Kidney (tissue), 14 donors: ENCODE measurements around the gene ACBD6. TPM values are rescaled to one million over a fixed set of nuclear protein-coding genes. Genes with fewer than 3 reads are reported as not detected.

Experiments used
- DNase-seq, 5 donors: peaks; one replicate each; pipeline ENCODE4 v3.0.0-alpha.2; 2013 to 2020
- FAIRE-seq: peaks from 2 replicates; lab custom pipeline; 2012; peaks lifted over from hg19 to GRCh38; lab: Jason Lieb, UNC
- H3K27ac ChIP-seq, 2 donors: one replicate each; pipeline ENCODE4 v1.7.0; 2013; ENCODE audit warnings: low read depth in 2 of 2, low read length in 2 of 2, inconsistent platforms in 1 of 2
- H3K27me3 ChIP-seq: one replicate; pipeline ENCODE4 v1.7.1; 2013; ENCODE audit warnings: low read length, inconsistent platforms; ENCODE audit not compliant: control insufficient read depth, insufficient read depth
- H3K36me3 ChIP-seq, 3 donors: one replicate each; pipeline versions ENCODE4 v1.7.0 to v1.7.1; 2013; ENCODE audit warnings: low read length in 3 of 3, control low read depth in 1 of 3, inconsistent platforms in 1 of 3; ENCODE audit not compliant: insufficient read depth in 3 of 3, control insufficient read depth in 2 of 3
- H3K4me1 ChIP-seq, 3 donors: one replicate each; pipeline versions ENCODE4 v1.7.0 to v1.7.1; 2013; ENCODE audit warnings: low read length in 3 of 3, inconsistent platforms in 1 of 3, low read depth in 1 of 3; ENCODE audit not compliant: control insufficient read depth in 2 of 3, insufficient read depth in 2 of 3
- H3K4me3 ChIP-seq, 3 donors: one replicate each; pipeline versions ENCODE4 v1.7.0 to v1.8.1; 2013; ENCODE audit warnings: low read length in 3 of 3, control low read depth in 1 of 3, inconsistent platforms in 1 of 3
- H3K9ac ChIP-seq, 3 donors: one replicate each; pipeline versions ENCODE4 v1.7.0 to v1.7.1; 2013; ENCODE audit warnings: low read length in 3 of 3, control low read depth in 1 of 3, inconsistent platforms in 1 of 3
- H3K9me3 ChIP-seq, 3 donors: one replicate each; pipeline versions ENCODE4 v1.7.0 to v1.7.1; 2013; ENCODE audit warnings: low read length in 3 of 3, control low read depth in 1 of 3, inconsistent platforms in 1 of 3; ENCODE audit not compliant: control insufficient read depth in 2 of 3, insufficient read depth in 1 of 3
- intact Hi-C: fragments of 100-400 bp; cut with DNase I; formaldehyde crosslinking; loops from one replicate; pipeline ENCODE4 v1.11.1; 2022
- polyA plus RNA-seq: library from polyadenylated mRNA; stranded (reverse); fragments of 350-450 nt; fragmentation: Illumina TruSeq; extraction: RNeasy Lipid Tissue Mini Kit (QIAGEN cat#74804); gene quantifications from one replicate; pipeline ENCODE4 v1.2.3, GENCODE V29; 2014; ENCODE audit warnings: low read depth, low replicate concordance; ENCODE audit not compliant: insufficient read depth
- total RNA-seq: library from RNA; stranded (reverse); fragmentation: NEBNext Ultra II Directional; extraction: Animal tissue kit (Norgen Biotek cat#: 25700); gene quantifications from one replicate; pipeline ENCODE4 v1.2.1, GENCODE V29; 2021
- TF ChIP-seq, protein P1 (sequence below): IDR thresholded peaks from 3 replicates; pipeline ENCODE4 v1.5.1; 2012; ENCODE audit warnings: mild to moderate bottlenecking, moderate library complexity, borderline replicate concordance; ENCODE audit not compliant: insufficient read depth; ENCODE audit errors: extremely low read depth
- donor health status: control.
- donor health status: control.
- donor health status: control.
- donor health status: control.
- donor health status: control.
- donor health status: DM: yes; HTN: yes; CAD: no.
- donor health status: Normal renal cell carcinoma (clear cell type).

The ACBD6 gene
- total and polyA plus RNA-seq, 2 donors from 2014 or later = 30.9 to 36.4 TPM

DNA sequence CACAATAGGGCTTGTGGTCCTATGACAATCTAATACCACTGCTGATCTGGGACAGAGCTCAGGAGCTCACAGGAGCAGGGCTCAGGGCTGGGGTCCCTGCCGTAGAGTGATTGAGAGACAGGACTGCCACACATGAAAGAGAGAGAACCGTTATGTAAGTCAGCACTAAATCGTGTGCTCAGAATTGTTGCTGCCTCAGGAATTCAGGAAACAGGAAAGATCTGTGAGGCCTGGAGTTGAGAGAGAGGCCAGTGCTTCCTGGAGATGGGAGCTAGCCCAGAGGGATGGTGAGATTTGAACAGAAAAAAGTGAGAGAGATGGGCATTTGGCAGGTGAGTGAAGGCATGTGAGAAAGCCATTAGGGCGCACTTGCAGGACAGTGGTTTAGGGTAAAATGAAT is 17.5 kb upstream of the ACBD6 start:
- no peak for DNase-seq
- no peak overlapping the region for H3K27ac ChIP-seq
- H3K9ac ChIP-seq = no peak overlapping the region
- H3K4me1 ChIP-seq = peaks cover 0 to 5% (median 0%) of the 10 kb centered on the region in 3 donors
- H3K36me3 ChIP-seq = no peaks in the 10 kb centered on the region
- intact Hi-C loops = loop anchor here (10.0 kb wide), 1 partner anchor 335 kb away; no protein-coding TSS in a partner anchor
- FAIRE-seq = no peak
- no peaks in the 10 kb centered on the region for H3K9me3 ChIP-seq
- H3K4me3 ChIP-seq = no peak overlapping the region
- H3K27me3 ChIP-seq = no peaks in the 10 kb centered on the region
- TF ChIP-seq, protein P1, sequence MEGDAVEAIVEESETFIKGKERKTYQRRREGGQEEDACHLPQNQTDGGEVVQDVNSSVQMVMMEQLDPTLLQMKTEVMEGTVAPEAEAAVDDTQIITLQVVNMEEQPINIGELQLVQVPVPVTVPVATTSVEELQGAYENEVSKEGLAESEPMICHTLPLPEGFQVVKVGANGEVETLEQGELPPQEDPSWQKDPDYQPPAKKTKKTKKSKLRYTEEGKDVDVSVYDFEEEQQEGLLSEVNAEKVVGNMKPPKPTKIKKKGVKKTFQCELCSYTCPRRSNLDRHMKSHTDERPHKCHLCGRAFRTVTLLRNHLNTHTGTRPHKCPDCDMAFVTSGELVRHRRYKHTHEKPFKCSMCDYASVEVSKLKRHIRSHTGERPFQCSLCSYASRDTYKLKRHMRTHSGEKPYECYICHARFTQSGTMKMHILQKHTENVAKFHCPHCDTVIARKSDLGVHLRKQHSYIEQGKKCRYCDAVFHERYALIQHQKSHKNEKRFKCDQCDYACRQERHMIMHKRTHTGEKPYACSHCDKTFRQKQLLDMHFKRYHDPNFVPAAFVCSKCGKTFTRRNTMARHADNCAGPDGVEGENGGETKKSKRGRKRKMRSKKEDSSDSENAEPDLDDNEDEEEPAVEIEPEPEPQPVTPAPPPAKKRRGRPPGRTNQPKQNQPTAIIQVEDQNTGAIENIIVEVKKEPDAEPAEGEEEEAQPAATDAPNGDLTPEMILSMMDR = no peak

DNA sequence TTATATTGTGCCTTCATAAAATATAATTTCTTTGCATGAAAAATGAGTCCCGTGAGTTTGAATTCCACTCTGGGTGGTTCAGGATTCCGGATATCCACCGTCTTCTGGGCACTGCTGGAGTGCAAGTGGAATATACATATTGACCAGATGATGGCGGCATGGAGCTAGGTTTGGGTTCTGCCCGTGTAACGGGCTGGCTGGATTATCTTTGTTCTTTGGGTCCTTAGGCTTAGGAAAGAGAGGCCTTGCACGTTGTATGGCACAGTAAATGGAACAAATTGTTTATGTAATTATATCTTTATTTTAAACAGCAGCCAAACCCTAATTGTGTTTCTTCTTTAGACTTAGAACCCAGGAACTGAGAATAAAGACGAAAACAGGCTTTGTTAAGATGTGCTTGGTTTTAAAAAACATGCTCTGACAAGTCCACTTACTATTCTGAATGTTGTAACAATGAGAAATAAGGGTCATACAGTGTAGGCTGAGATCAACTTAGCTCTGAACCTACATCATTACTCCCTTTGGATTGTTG is 13.5 kb upstream of the ACBD6 start:
- DNase-seq (peak in 4 of 5 donors; percentile 67 to 90 (median 80)), FAIRE-seq (peak; percentile 64)
- Histone ChIP-seq H3K4me3 (no peak overlapping the region), H3K27me3 (no peaks in the 10 kb centered on the region), H3K9me3 (no peaks in the 10 kb centered on the region), H3K9ac (no peak overlapping the region), H3K36me3 (no peaks in the 10 kb centered on the region), H3K4me1 (no peaks in the 10 kb centered on the region), H3K27ac (no peak overlapping the region)
- intact Hi-C loops = no loop called here
- TF ChIP-seq, protein P1 = peak; percentile 89

DNA sequence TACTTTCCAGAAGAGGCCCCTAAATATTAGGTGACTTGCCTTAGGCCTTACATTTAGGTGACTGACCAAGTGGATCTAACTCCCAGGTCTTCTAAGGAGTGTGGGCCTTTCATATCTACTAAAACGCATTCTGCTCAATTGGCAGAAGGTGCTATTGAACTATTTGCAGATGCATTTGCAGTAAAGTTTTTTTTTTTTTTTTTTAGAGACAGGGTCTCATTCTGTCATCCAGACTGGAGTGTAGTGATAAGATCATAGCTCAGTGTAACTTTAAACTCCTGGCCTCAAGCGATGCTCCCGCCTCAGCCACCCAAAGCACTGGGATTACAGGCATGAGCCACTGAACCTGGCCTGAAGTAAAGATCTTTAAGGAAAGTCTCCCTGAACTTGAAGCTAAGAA is 13.0 kb upstream of the ACBD6 start:
- DNase-seq = no peak
- Histone ChIP-seq H3K4me1 (no peaks in the 10 kb centered on the region), H3K4me3 (no peak overlapping the region), H3K36me3 (no peaks in the 10 kb centered on the region), H3K9ac (no peak overlapping the region), H3K27ac (no peak overlapping the region), H3K9me3 (no peaks in the 10 kb centered on the region), H3K27me3 (no peaks in the 10 kb centered on the region)
- FAIRE-seq = no peak
- intact Hi-C loops = no loop called here
- TF ChIP-seq, protein P1 = no peak

DNA sequence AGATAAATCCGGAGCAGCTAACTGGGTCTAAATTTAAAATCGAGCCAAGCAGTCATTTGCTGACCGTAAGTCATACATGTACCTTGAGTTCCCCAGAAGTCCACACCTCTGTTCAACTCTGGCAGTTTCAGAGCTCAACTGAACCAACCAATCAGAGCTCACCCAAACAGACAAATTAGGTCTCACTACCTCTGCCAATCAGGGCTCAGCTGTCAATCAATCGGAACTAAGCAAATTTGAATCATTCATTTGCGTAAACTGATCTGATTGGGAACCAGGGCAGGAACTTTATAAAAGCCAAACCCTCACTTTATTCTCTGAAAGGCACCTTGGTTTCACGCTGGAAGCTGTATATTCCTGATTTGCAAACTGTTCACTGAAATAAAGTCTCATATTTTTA is 11.2 kb upstream of the ACBD6 start:
- H3K27me3 ChIP-seq = no peaks in the 10 kb centered on the region
- H3K27ac ChIP-seq = no peak overlapping the region
- no peaks in the 10 kb centered on the region for H3K9me3 ChIP-seq
- H3K4me3 ChIP-seq = no peak overlapping the region
- no peaks in the 10 kb centered on the region for H3K4me1 ChIP-seq
- no peak overlapping the region for H3K9ac ChIP-seq
- TF ChIP-seq, protein P1 = no peak
- FAIRE-seq (no peak), DNase-seq (no peak)
- H3K36me3 ChIP-seq = no peaks in the 10 kb centered on the region
- intact Hi-C loops = no loop called here
